ENCODE results near the gene CDH13.

CDH13 gene

GRCh38 chr16:82876951-82877350 is 250.2 kb downstream of the CDH13 start:
- H3K9ac ChIP-seq (ENCODE audit: low read length) = no peak overlapping the region
- no peak for DNase-seq (ENCODE audit: low read depth)
- H3K36me3 ChIP-seq (ENCODE audit: control insufficient read depth, insufficient read depth, low read length, severe bottlenecking) = no peaks in the 10 kb centered on the region
- H3K4me1 ChIP-seq (ENCODE audit: control insufficient read depth, insufficient read depth, low read length) = peaks cover 7% of the 10 kb centered on the region
- H3K4me3 ChIP-seq (ENCODE audit: low read length) = no peak overlapping the region
- H3K9me3 ChIP-seq (ENCODE audit: control insufficient read depth, low read length) = peaks cover 3% of the 10 kb centered on the region
- H3K27me3 ChIP-seq (replicated peaks; ENCODE audit: control insufficient read depth, insufficient read depth, low read length) = no peaks in the 10 kb centered on the region

GRCh38 chr16:82878466-82878865 is 251.7 kb downstream of the CDH13 start:
- H3K9ac ChIP-seq (ENCODE audit: low read length) = no peak overlapping the region
- H3K27me3 ChIP-seq (replicated peaks; ENCODE audit: control insufficient read depth, insufficient read depth, low read length) = no peaks in the 10 kb centered on the region
- no peaks in the 10 kb centered on the region for H3K36me3 ChIP-seq (ENCODE audit: control insufficient read depth, insufficient read depth, low read length, severe bottlenecking)
- H3K9me3 ChIP-seq (ENCODE audit: control insufficient read depth, low read length) = no peaks in the 10 kb centered on the region
- no peak for DNase-seq (ENCODE audit: low read depth)
- no peak overlapping the region for H3K4me3 ChIP-seq (ENCODE audit: low read length)
- H3K4me1 ChIP-seq (ENCODE audit: control insufficient read depth, insufficient read depth, low read length) = peaks cover 7% of the 10 kb centered on the region

GRCh38 chr16:82880346-82880745 is 253.6 kb downstream of the CDH13 start:
- H3K4me1 ChIP-seq (ENCODE audit: control insufficient read depth, insufficient read depth, low read length) = no peaks in the 10 kb centered on the region
- no peak overlapping the region for H3K4me3 ChIP-seq (ENCODE audit: low read length)
- no peaks in the 10 kb centered on the region for H3K27me3 ChIP-seq (replicated peaks; ENCODE audit: control insufficient read depth, insufficient read depth, low read length)
- DNase-seq (ENCODE audit: low read depth) = no peak
- H3K9ac ChIP-seq (ENCODE audit: low read length) = no peak overlapping the region
- H3K9me3 ChIP-seq (ENCODE audit: control insufficient read depth, low read length) = no peaks in the 10 kb centered on the region
- H3K36me3 ChIP-seq (ENCODE audit: control insufficient read depth, insufficient read depth, low read length, severe bottlenecking) = no peaks in the 10 kb centered on the region

- no peak overlapping the region for H3K4me3 ChIP-seq (ENCODE audit: low read length)
- no peaks in the 10 kb centered on the region for H3K4me1 ChIP-seq (ENCODE audit: control insufficient read depth, insufficient read depth, low read length)
- DNase-seq (ENCODE audit: low read depth) = no peak
- no peak overlapping the region for H3K9ac ChIP-seq (ENCODE audit: low read length)
- no peaks in the 10 kb centered on the region for H3K9me3 ChIP-seq (ENCODE audit: control insufficient read depth, low read length)
- H3K27me3 ChIP-seq (replicated peaks; ENCODE audit: control insufficient read depth, insufficient read depth, low read length) = no peaks in the 10 kb centered on the region
- no peaks in the 10 kb centered on the region for H3K36me3 ChIP-seq (ENCODE audit: control insufficient read depth, insufficient read depth, low read length, severe bottlenecking)
These were observed 254.7 kb downstream of the CDH13 start for GRCh38 chr16:82881516-82881915.

GRCh38 chr16:82882226-82882625 is 255.5 kb downstream of the CDH13 start:
- H3K36me3 ChIP-seq (ENCODE audit: control insufficient read depth, insufficient read depth, low read length, severe bottlenecking) = no peaks in the 10 kb centered on the region
- no peak for DNase-seq (ENCODE audit: low read depth)

GRCh38 chr16:82882982-82883835 is 256.4 kb downstream of the CDH13 start:
- Histone ChIP-seq H3K36me3 (ENCODE audit: control insufficient read depth, insufficient read depth, low read length, severe bottlenecking) (no peaks in the 10 kb centered on the region), H3K9ac (ENCODE audit: low read length) (no peak overlapping the region), H3K4me1 (ENCODE audit: control insufficient read depth, insufficient read depth, low read length) (no peaks in the 10 kb centered on the region), H3K27me3 (replicated peaks; ENCODE audit: control insufficient read depth, insufficient read depth, low read length) (no peaks in the 10 kb centered on the region), H3K4me3 (ENCODE audit: low read length) (no peak overlapping the region), H3K9me3 (ENCODE audit: control insufficient read depth, low read length) (no peaks in the 10 kb centered on the region)
- no peak for DNase-seq (ENCODE audit: low read depth)

More at GRCh38 chr16:82882226-82882625, 255.5 kb downstream of the CDH13 start:
- Histone ChIP-seq H3K9me3 (ENCODE audit: control insufficient read depth, low read length) (no peaks in the 10 kb centered on the region), H3K27me3 (replicated peaks; ENCODE audit: control insufficient read depth, insufficient read depth, low read length) (no peaks in the 10 kb centered on the region), H3K4me3 (ENCODE audit: low read length) (no peak overlapping the region), H3K9ac (ENCODE audit: low read length) (no peak overlapping the region), H3K4me1 (ENCODE audit: control insufficient read depth, insufficient read depth, low read length) (no peaks in the 10 kb centered on the region)

GRCh38 chr16:82884320-82884898 is 257.6 kb downstream of the CDH13 start:
- Histone ChIP-seq H3K9me3 (ENCODE audit: control insufficient read depth, low read length) (no peaks in the 10 kb centered on the region), H3K9ac (ENCODE audit: low read length) (no peak overlapping the region), H3K36me3 (ENCODE audit: control insufficient read depth, insufficient read depth, low read length, severe bottlenecking) (no peaks in the 10 kb centered on the region), H3K4me3 (ENCODE audit: low read length) (no peak overlapping the region), H3K27me3 (replicated peaks; ENCODE audit: control insufficient read depth, insufficient read depth, low read length) (no peaks in the 10 kb centered on the region), H3K4me1 (ENCODE audit: control insufficient read depth, insufficient read depth, low read length) (no peaks in the 10 kb centered on the region)
- DNase-seq (ENCODE audit: low read depth) = no peak

GRCh38 chr16:82886146-82886545 is 259.4 kb downstream of the CDH13 start:
- Histone ChIP-seq H3K36me3 (ENCODE audit: control insufficient read depth, insufficient read depth, low read length, severe bottlenecking) (no peaks in the 10 kb centered on the region), H3K27me3 (replicated peaks; ENCODE audit: control insufficient read depth, insufficient read depth, low read length) (no peaks in the 10 kb centered on the region), H3K9ac (ENCODE audit: low read length) (no peak overlapping the region), H3K4me1 (ENCODE audit: control insufficient read depth, insufficient read depth, low read length) (no peaks in the 10 kb centered on the region), H3K9me3 (ENCODE audit: control insufficient read depth, low read length) (no peaks in the 10 kb centered on the region), H3K4me3 (ENCODE audit: low read length) (no peak overlapping the region)
- DNase-seq (ENCODE audit: low read depth) = no peak

GRCh38 chr16:82888591-82889001 is 261.8 kb downstream of the CDH13 start:
- Histone ChIP-seq H3K9ac (ENCODE audit: low read length) (no peak overlapping the region), H3K27me3 (replicated peaks; ENCODE audit: control insufficient read depth, insufficient read depth, low read length) (no peaks in the 10 kb centered on the region), H3K4me1 (ENCODE audit: control insufficient read depth, insufficient read depth, low read length) (peaks cover 11% of the 10 kb centered on the region), H3K9me3 (ENCODE audit: control insufficient read depth, low read length) (no peaks in the 10 kb centered on the region), H3K36me3 (ENCODE audit: control insufficient read depth, insufficient read depth, low read length, severe bottlenecking) (no peaks in the 10 kb centered on the region), H3K4me3 (ENCODE audit: low read length) (no peak overlapping the region)
- DNase-seq (ENCODE audit: low read depth) = peak; percentile 92

GRCh38 chr16:82891424-82891823 is 264.7 kb downstream of the CDH13 start:
- Histone ChIP-seq H3K27me3 (replicated peaks; ENCODE audit: control insufficient read depth, insufficient read depth, low read length) (no peaks in the 10 kb centered on the region), H3K4me1 (ENCODE audit: control insufficient read depth, insufficient read depth, low read length) (peaks cover 11% of the 10 kb centered on the region), H3K4me3 (ENCODE audit: low read length) (no peak overlapping the region), H3K9me3 (ENCODE audit: control insufficient read depth, low read length) (no peaks in the 10 kb centered on the region), H3K36me3 (ENCODE audit: control insufficient read depth, insufficient read depth, low read length, severe bottlenecking) (no peaks in the 10 kb centered on the region), H3K9ac (ENCODE audit: low read length) (no peak overlapping the region)
- no peak for DNase-seq (ENCODE audit: low read depth)

GRCh38 chr16:82891918-82892317 is 265.1 kb downstream of the CDH13 start:
- H3K36me3 ChIP-seq (ENCODE audit: control insufficient read depth, insufficient read depth, low read length, severe bottlenecking) = no peaks in the 10 kb centered on the region
- no peak for DNase-seq (ENCODE audit: low read depth)
- peaks cover 11% of the 10 kb centered on the region for H3K4me1 ChIP-seq (ENCODE audit: control insufficient read depth, insufficient read depth, low read length)
- H3K4me3 ChIP-seq (ENCODE audit: low read length) = no peak overlapping the region
- H3K9ac ChIP-seq (ENCODE audit: low read length) = no peak overlapping the region
- H3K9me3 ChIP-seq (ENCODE audit: control insufficient read depth, low read length) = no peaks in the 10 kb centered on the region
- H3K27me3 ChIP-seq (replicated peaks; ENCODE audit: control insufficient read depth, insufficient read depth, low read length) = no peaks in the 10 kb centered on the region

All from adipocyte (in vitro differentiated cells).